HCT116 (cell line): ENCODE data around the gene GET3. TPM values are rescaled to one million over a fixed set of nuclear protein-coding genes. Genes with fewer than 3 reads are reported as not detected.

Experiments
- ATAC-seq: fragments of 200-7000 bp; cut with Tn5 transposase; 2 replicates; pipeline ENCODE4 v1.9.1; 2020; ENCODE audit warnings: mild to moderate bottlenecking, moderate library complexity
- BruUV-seq: library from RNA; stranded (reverse); fragments of 400-500 nt; replicated peaks from 2 replicates; lab custom pipeline; 2021; lab: Mats Ljungman, UMichigan
- CTCF ChIA-PET: fragments of 300-600 bp; sonication (Branson Sonifier 250); formaldehyde crosslinking; loops from one replicate; lab custom pipeline; 2021; ENCODE audit warnings: antibody characterized with exemption; lab: Charles Lee
- POLR2A ChIA-PET: fragments of 300-600, 350-600 bp; sonication (Branson Sonifier 250); formaldehyde crosslinking; loops from one replicate; lab custom pipeline; 2021; ENCODE audit warnings: antibody characterized with exemption; lab: Charles Lee
- RAD21 ChIA-PET, 2 experiments: fragments of 300-600 bp; sonication (Branson Sonifier 250); formaldehyde crosslinking; loops; one replicate each; lab custom pipeline; 2023; ENCODE audit warnings: low total read pairs in 2 of 2; ENCODE audit not compliant: uncharacterized antibody in 2 of 2, unreplicated experiment in 2 of 2, low non-redundant PET in 1 of 2; lab: Charles Lee
- DNase-seq: peaks from one replicate; pipeline ENCODE4 v3.0.0-alpha.2; 2010; ENCODE audit warnings: low read depth, low spot score
- H2AFZ ChIP-seq: fragments of 200-600 bp; shearing (Covaris generic), sonication (generic); 2 replicates; pipeline ENCODE4 v1.6.1; 2017; ENCODE audit warnings: low read depth, mixed run types, mixed read lengths, antibody characterized with exemption, low read length; ENCODE audit not compliant: poor library complexity, severe bottlenecking
- H3K27ac ChIP-seq: 2 replicates; pipeline ENCODE4 v1.5.1; 2012; ENCODE audit warnings: low read depth, low read length
- H3K27me3 ChIP-seq: fragments of 200-600 bp; sonication (generic); 2 replicates; pipeline ENCODE4 v1.6.1; 2016; ENCODE audit warnings: mixed run types, low read length, mixed read lengths; ENCODE audit not compliant: insufficient read depth
- H3K36me3 ChIP-seq, 2 experiments: fragments of 200-500 bp in 1 of 2; fragments of 200-600 bp in 1 of 2; sonication (Bioruptor generic) in 1 of 2; sonication (generic) in 1 of 2; 2 replicates each; pipeline versions ENCODE4 v1.5.1 to v1.6.1; 2014 to 2016; ENCODE audit warnings: low read length in 2 of 2, inconsistent platforms in 1 of 2, mixed read lengths in 1 of 2, mixed run types in 1 of 2; ENCODE audit not compliant: insufficient read depth in 2 of 2, control insufficient read depth in 1 of 2
- H3K4me1 ChIP-seq, 2 experiments: fragments of 200-600 bp in 1 of 2; sonication (generic) in 1 of 2; 2 replicates each; pipeline versions ENCODE4 v1.5.1 to v1.6.1; 2012 to 2017; ENCODE audit warnings: low read length in 2 of 2, inconsistent platforms in 1 of 2, mild to moderate bottlenecking in 1 of 2, mixed read lengths in 1 of 2, mixed run types in 1 of 2, moderate library complexity in 1 of 2; ENCODE audit not compliant: insufficient read depth in 2 of 2, control insufficient read depth in 1 of 2
- H3K4me2 ChIP-seq: fragments of 200-600 bp; sonication (generic); 2 replicates; pipeline ENCODE4 v1.6.1; 2017; ENCODE audit warnings: mixed run types, low read length, mixed read lengths
- H3K4me3 ChIP-seq, 2 experiments: fragments of 200-600 bp in 1 of 2; sonication (generic) in 1 of 2; replicated peaks in 1 of 2; 2 replicates each; pipeline ENCODE4 v1.5.1; 2011 to 2016; ENCODE audit warnings: low read length in 2 of 2, control low read depth in 1 of 2, low read depth in 1 of 2, mild to moderate bottlenecking in 1 of 2, mixed read lengths in 1 of 2, mixed run types in 1 of 2
- H3K79me2 ChIP-seq: fragments of 200-600 bp; sonication (generic); 2 replicates; pipeline ENCODE4 v1.6.1; 2017; ENCODE audit warnings: mild to moderate bottlenecking, mixed run types, low read length, moderate library complexity, mixed read lengths; ENCODE audit not compliant: insufficient read depth
- H3K9ac ChIP-seq: fragments of 200-600 bp; sonication (generic); 2 replicates; pipeline ENCODE4 v1.6.1; 2016; ENCODE audit warnings: low read length, mixed read lengths
- H3K9me2 ChIP-seq: fragments of 200-600 bp; sonication (generic), shearing (Covaris generic); 2 replicates; pipeline ENCODE4 v1.6.1; 2017; ENCODE audit warnings: mixed run types, mild to moderate bottlenecking, moderate library complexity; ENCODE audit not compliant: insufficient read depth
- H3K9me3 ChIP-seq, 2 experiments: fragments of 200-500 bp in 1 of 2; fragments of 200-600 bp in 1 of 2; sonication (Bioruptor generic) in 1 of 2; sonication (generic) in 1 of 2; 2 replicates each; pipeline ENCODE4 v1.6.1; 2014 to 2017; ENCODE audit warnings: low read length in 2 of 2, mixed read lengths in 2 of 2, inconsistent platforms in 1 of 2, low read depth in 1 of 2, mild to moderate bottlenecking in 1 of 2, mixed run types in 1 of 2, moderate library complexity in 1 of 2; ENCODE audit not compliant: control insufficient read depth in 1 of 2, insufficient read depth in 1 of 2
- H4K20me1 ChIP-seq: fragments of 200-600 bp; sonication (generic), shearing (Covaris generic); 2 replicates; pipeline ENCODE4 v1.6.1; 2017; ENCODE audit warnings: mixed run types, mild to moderate bottlenecking, moderate library complexity; ENCODE audit not compliant: insufficient read depth
- CBX3 ChIP-seq: IDR thresholded peaks from 2 replicates; pipeline ENCODE4 v1.6.1; 2012; ENCODE audit warnings: low read depth
- CEBPB ChIP-seq: IDR thresholded peaks from 2 replicates; pipeline ENCODE4 v1.6.1; 2012; ENCODE audit warnings: low read depth
- EGR1 ChIP-seq: IDR thresholded peaks from 2 replicates; pipeline ENCODE4 v1.6.1; 2012; ENCODE audit warnings: low read depth
- ELF1 ChIP-seq: IDR thresholded peaks from 2 replicates; pipeline ENCODE4 v1.6.1; 2012; ENCODE audit warnings: low read depth, borderline replicate concordance
- EZH2 ChIP-seq: fragments of 200-600 bp; sonication (generic); IDR thresholded peaks from 2 replicates; pipeline ENCODE4 v1.6.1; 2017; ENCODE audit warnings: antibody characterized with exemption, mixed run types
- EZH2phosphoT487 ChIP-seq: fragments of 200-600 bp; IDR thresholded peaks from 2 replicates; pipeline ENCODE4 v1.6.1; 2018; ENCODE audit warnings: antibody characterized with exemption, borderline replicate concordance
- FOSL1 ChIP-seq: IDR thresholded peaks from 2 replicates; pipeline ENCODE4 v1.6.1; 2012; ENCODE audit warnings: low read depth
- POLR2A ChIP-seq: IDR thresholded peaks from 2 replicates; pipeline ENCODE4 v1.7.0; 2011; ENCODE audit warnings: borderline replicate concordance; ENCODE audit not compliant: insufficient read depth, insufficient read length; ENCODE audit errors: extremely low read depth
- POLR2AphosphoS5 ChIP-seq: IDR thresholded peaks from 2 replicates; pipeline ENCODE4 v1.6.1; 2011; ENCODE audit warnings: mild to moderate bottlenecking, low read depth, low read length, moderate library complexity
- RAD21 ChIP-seq: IDR thresholded peaks from 2 replicates; pipeline ENCODE4 v1.6.1; 2012; ENCODE audit warnings: low read depth, mild to moderate bottlenecking
- SIN3A ChIP-seq: IDR thresholded peaks from 2 replicates; pipeline ENCODE4 v1.6.1; 2012; ENCODE audit warnings: low read depth
- SRF ChIP-seq: IDR thresholded peaks from 2 replicates; pipeline ENCODE4 v1.6.1; 2012; ENCODE audit warnings: low read depth
- TCF7L2 ChIP-seq: IDR thresholded peaks from 2 replicates; pipeline ENCODE4 v1.7.0; 2011; ENCODE audit warnings: borderline replicate concordance, inconsistent platforms; ENCODE audit not compliant: insufficient read depth, insufficient read length; ENCODE audit errors: extremely low read depth
- YY1 ChIP-seq: IDR thresholded peaks from 2 replicates; pipeline ENCODE4 v1.6.1; 2011; ENCODE audit warnings: low read length, low read depth, moderate library complexity, mild to moderate bottlenecking; ENCODE audit not compliant: insufficient replicate concordance; ENCODE audit errors: extremely low read depth
- ZFX ChIP-seq: fragments of 450-650 bp; IDR thresholded peaks from 2 replicates; pipeline ENCODE4 v1.6.1; 2017
- ZNF274 ChIP-seq: fragments of 200-500 bp; sonication (Bioruptor generic); IDR thresholded peaks from 2 replicates; pipeline ENCODE4 v1.6.1; 2014; ENCODE audit warnings: mild to moderate bottlenecking, low read depth, low read length, inconsistent platforms
- intact Hi-C: fragments of 100-400 bp; cut with micrococcal nuclease; formaldehyde crosslinking; loops from 2 replicates; pipeline ENCODE4 v1.10.0; 2022
- total RNA-seq: library from RNA; stranded (reverse); gene quantifications from one replicate; pipeline ENCODE4 v1.2.1, GENCODE V29; 2021; ENCODE audit not compliant: unreplicated experiment
- TF ChIP-seq, protein P1 (sequence below), 3 experiments: fragments of 200-600 bp in 1 of 3; sonication (generic) in 1 of 3; IDR thresholded peaks in 2 of 3; conservative IDR thresholded peaks in 1 of 3; 2 replicates each; pipeline ENCODE4 v1.5.1; 2012 to 2017; ENCODE audit warnings: low read depth in 2 of 3, low read length in 2 of 3, antibody characterized with exemption in 1 of 3, borderline replicate concordance in 1 of 3, control low read depth in 1 of 3, mild to moderate bottlenecking in 1 of 3, mixed read lengths in 1 of 3, mixed run types in 1 of 3, moderate library complexity in 1 of 3; ENCODE audit not compliant: insufficient read depth in 1 of 3
- TF ChIP-seq, protein P2 (sequence below): IDR thresholded peaks from 2 replicates; pipeline ENCODE4 v1.6.1; 2012
- TF ChIP-seq, protein P3 (sequence below): IDR thresholded peaks from 2 replicates; pipeline ENCODE4 v1.6.1; 2012

The GET3 gene
- total RNA-seq, 1 experiment from 2014 or later: 77.6 TPM

DNA sequence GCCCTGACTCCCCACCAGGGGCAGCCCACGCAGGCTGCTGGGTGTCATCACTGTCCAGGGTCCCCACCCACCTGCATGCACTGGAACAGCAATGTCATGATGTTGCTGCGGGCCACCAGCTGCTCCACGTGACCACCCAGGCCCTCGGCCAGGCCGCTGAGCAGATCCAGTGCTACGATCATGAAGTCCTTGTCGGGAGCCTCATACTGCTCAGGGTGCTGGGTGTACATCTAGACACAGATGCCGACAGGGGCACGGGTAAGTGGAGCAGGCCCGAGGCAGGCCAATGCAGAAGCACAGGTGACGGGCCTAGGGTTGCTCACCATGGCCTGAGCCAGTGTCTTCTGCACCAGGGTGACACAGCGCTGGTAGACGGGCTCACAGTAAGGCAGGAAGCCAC, 32.1 kb upstream of the GET3 start:
- H3K9ac ChIP-seq: no peak overlapping the region
- H3K4me2 ChIP-seq: no peak overlapping the region
- RAD21 ChIA-PET: no interaction called here
- H3K79me2 ChIP-seq: peaks cover 9% of the 10 kb centered on the region; the same call in 1 of the 2 replicates
- H3K9me3 ChIP-seq: no peaks in the 10 kb centered on the region
- H2AFZ ChIP-seq: no peak overlapping the region
- H3K27me3 ChIP-seq: no peaks in the 10 kb centered on the region
- no TSS peak for BruUV-seq
- H4K20me1 ChIP-seq: no peaks in the 10 kb centered on the region
- H3K9me2 ChIP-seq: no peaks in the 10 kb centered on the region
- no peak for DNase-seq
- no peaks in the 10 kb centered on the region for H3K4me1 ChIP-seq
- ATAC-seq: no peak
- no peak overlapping the region for H3K27ac ChIP-seq
- H3K4me3 ChIP-seq: no peak overlapping the region
- intact Hi-C loops: no loop called here
- CTCF ChIA-PET: no interaction called here
- peaks cover 53 to 71% of the 10 kb centered on the region in 2 experiments for H3K36me3 ChIP-seq
- POLR2A ChIA-PET: no interaction called here
- no peak for TF ChIP-seq EGR1
- TF ChIP-seq ZNF274: no peak
- TF ChIP-seq POLR2A: no peak
- TF ChIP-seq CEBPB: no peak
- TF ChIP-seq EZH2: no peak
- no peak for TF ChIP-seq EZH2phosphoT487
- no peak for TF ChIP-seq SIN3A
- no peak for TF ChIP-seq ZFX
- TF ChIP-seq SRF: no peak
- TF ChIP-seq, protein P1, sequence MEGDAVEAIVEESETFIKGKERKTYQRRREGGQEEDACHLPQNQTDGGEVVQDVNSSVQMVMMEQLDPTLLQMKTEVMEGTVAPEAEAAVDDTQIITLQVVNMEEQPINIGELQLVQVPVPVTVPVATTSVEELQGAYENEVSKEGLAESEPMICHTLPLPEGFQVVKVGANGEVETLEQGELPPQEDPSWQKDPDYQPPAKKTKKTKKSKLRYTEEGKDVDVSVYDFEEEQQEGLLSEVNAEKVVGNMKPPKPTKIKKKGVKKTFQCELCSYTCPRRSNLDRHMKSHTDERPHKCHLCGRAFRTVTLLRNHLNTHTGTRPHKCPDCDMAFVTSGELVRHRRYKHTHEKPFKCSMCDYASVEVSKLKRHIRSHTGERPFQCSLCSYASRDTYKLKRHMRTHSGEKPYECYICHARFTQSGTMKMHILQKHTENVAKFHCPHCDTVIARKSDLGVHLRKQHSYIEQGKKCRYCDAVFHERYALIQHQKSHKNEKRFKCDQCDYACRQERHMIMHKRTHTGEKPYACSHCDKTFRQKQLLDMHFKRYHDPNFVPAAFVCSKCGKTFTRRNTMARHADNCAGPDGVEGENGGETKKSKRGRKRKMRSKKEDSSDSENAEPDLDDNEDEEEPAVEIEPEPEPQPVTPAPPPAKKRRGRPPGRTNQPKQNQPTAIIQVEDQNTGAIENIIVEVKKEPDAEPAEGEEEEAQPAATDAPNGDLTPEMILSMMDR (IDR thresholded peaks at IDR 0.05 in 2 of 3, conservative IDR thresholded peaks at IDR 0.05 in 1 of 3; ENCODE audit: borderline replicate concordance in 1 of 3, insufficient read depth in 1 of 3, low read depth in 2 of 3, low read length in 2 of 3): no peak
- TF ChIP-seq FOSL1: no peak
- TF ChIP-seq TCF7L2: no peak
- TF ChIP-seq RAD21: no peak
- no peak for TF ChIP-seq CBX3
- no peak for TF ChIP-seq POLR2AphosphoS5
- no peak for TF ChIP-seq YY1
- TF ChIP-seq, protein P2, sequence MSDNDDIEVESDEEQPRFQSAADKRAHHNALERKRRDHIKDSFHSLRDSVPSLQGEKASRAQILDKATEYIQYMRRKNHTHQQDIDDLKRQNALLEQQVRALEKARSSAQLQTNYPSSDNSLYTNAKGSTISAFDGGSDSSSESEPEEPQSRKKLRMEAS: no peak
- TF ChIP-seq ELF1: no peak
- TF ChIP-seq, protein P3, sequence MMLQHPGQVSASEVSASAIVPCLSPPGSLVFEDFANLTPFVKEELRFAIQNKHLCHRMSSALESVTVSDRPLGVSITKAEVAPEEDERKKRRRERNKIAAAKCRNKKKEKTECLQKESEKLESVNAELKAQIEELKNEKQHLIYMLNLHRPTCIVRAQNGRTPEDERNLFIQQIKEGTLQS: no peak
